DND-41 (cell line): Measurements from ENCODE around the gene TMED1.

Experiments used
- ATAC-seq: fragments of 200-7000 bp; cut with Tn5 transposase; 3 replicates; pipeline ENCODE4 v1.9.1; 2021; ENCODE audit warnings: low read depth; ENCODE audit not compliant: insufficient read depth
- DNase-seq: peaks from one replicate; pipeline ENCODE4 v3.0.0-alpha.2; 2020
- H2AFZ ChIP-seq: 2 replicates; pipeline ENCODE4 v1.6.0; 2012; ENCODE audit warnings: low read depth, low read length
- H3K27ac ChIP-seq: 2 replicates; pipeline ENCODE4 v1.5.1; 2012; ENCODE audit warnings: low read length, inconsistent platforms
- H3K27me3 ChIP-seq: fragments of 200-600 bp; sonication (generic); 2 replicates; pipeline ENCODE4 v1.6.0; 2012; ENCODE audit warnings: low read length, mild to moderate bottlenecking, inconsistent platforms; ENCODE audit not compliant: insufficient read depth, poor library complexity
- H3K36me3 ChIP-seq: 2 replicates; pipeline ENCODE4 v1.5.1; 2012; ENCODE audit warnings: low read length, inconsistent platforms; ENCODE audit not compliant: insufficient read depth
- H3K4me1 ChIP-seq: 2 replicates; pipeline ENCODE4 v1.5.1; 2012; ENCODE audit warnings: mild to moderate bottlenecking, low read length; ENCODE audit not compliant: insufficient read depth
- H3K4me2 ChIP-seq: 2 replicates; pipeline ENCODE4 v1.6.0; 2012; ENCODE audit warnings: mild to moderate bottlenecking, moderate library complexity, low read length, inconsistent platforms; ENCODE audit not compliant: insufficient read depth
- H3K4me3 ChIP-seq, 2 experiments: fragments of 200-600 bp in 1 of 2; shearing (Covaris generic) in 1 of 2; 2 replicates each; pipeline ENCODE4 v1.5.1; 2012 to 2016; ENCODE audit warnings: inconsistent platforms in 2 of 2, low read length in 2 of 2, mild to moderate bottlenecking in 2 of 2, low read depth in 1 of 2, moderate library complexity in 1 of 2
- H3K79me2 ChIP-seq: 2 replicates; pipeline ENCODE4 v1.6.0; 2012; ENCODE audit warnings: low read length, inconsistent platforms; ENCODE audit not compliant: insufficient read depth
- H3K9ac ChIP-seq: 2 replicates; pipeline ENCODE4 v1.6.0; 2012; ENCODE audit warnings: low read depth, mild to moderate bottlenecking, inconsistent platforms, low read length, moderate library complexity
- H3K9me3 ChIP-seq: 2 replicates; pipeline ENCODE4 v1.5.1; 2012; ENCODE audit warnings: low read length, moderate library complexity, mild to moderate bottlenecking, inconsistent platforms; ENCODE audit not compliant: insufficient read depth, severe bottlenecking
- H4K20me1 ChIP-seq: 2 replicates; pipeline ENCODE4 v1.6.0; 2012; ENCODE audit warnings: low read length; ENCODE audit not compliant: insufficient read depth
- EZH2 ChIP-seq: IDR thresholded peaks from 3 replicates; pipeline ENCODE4 v1.6.1; 2012; ENCODE audit warnings: borderline replicate concordance, low read depth, mild to moderate bottlenecking, moderate library complexity, low read length, inconsistent platforms; ENCODE audit not compliant: severe bottlenecking
- TF ChIP-seq, protein P1 (sequence below): IDR thresholded peaks from 2 replicates; pipeline ENCODE4 v1.5.1; 2012; ENCODE audit warnings: borderline replicate concordance, low read length, moderate library complexity, mild to moderate bottlenecking; ENCODE audit not compliant: poor library complexity, severe bottlenecking; ENCODE audit errors: extremely low read depth

The TMED1 gene

GRCh38 chr19:10808937-10809649 lies 26.9 kb downstream of the TMED1 start:
- no peak for DNase-seq
- Histone ChIP-seq H3K36me3 (peaks cover 72% of the 10 kb centered on the region), H3K79me2 (no peaks in the 10 kb centered on the region), H3K9me3 (no peaks in the 10 kb centered on the region), H3K4me3 (no peak overlapping the region), H3K27ac (no peak overlapping the region), H2AFZ (no peak overlapping the region), H3K4me1 (no peaks in the 10 kb centered on the region), H3K9ac (no peak overlapping the region), H3K4me2 (no peak overlapping the region), H3K27me3 (no peaks in the 10 kb centered on the region), H4K20me1 (no peaks in the 10 kb centered on the region; the same call in 1 of the 2 replicates)
- no peak for ATAC-seq
- TF ChIP-seq EZH2: no peak
- TF ChIP-seq, protein P1, sequence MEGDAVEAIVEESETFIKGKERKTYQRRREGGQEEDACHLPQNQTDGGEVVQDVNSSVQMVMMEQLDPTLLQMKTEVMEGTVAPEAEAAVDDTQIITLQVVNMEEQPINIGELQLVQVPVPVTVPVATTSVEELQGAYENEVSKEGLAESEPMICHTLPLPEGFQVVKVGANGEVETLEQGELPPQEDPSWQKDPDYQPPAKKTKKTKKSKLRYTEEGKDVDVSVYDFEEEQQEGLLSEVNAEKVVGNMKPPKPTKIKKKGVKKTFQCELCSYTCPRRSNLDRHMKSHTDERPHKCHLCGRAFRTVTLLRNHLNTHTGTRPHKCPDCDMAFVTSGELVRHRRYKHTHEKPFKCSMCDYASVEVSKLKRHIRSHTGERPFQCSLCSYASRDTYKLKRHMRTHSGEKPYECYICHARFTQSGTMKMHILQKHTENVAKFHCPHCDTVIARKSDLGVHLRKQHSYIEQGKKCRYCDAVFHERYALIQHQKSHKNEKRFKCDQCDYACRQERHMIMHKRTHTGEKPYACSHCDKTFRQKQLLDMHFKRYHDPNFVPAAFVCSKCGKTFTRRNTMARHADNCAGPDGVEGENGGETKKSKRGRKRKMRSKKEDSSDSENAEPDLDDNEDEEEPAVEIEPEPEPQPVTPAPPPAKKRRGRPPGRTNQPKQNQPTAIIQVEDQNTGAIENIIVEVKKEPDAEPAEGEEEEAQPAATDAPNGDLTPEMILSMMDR: no peak

DNA sequence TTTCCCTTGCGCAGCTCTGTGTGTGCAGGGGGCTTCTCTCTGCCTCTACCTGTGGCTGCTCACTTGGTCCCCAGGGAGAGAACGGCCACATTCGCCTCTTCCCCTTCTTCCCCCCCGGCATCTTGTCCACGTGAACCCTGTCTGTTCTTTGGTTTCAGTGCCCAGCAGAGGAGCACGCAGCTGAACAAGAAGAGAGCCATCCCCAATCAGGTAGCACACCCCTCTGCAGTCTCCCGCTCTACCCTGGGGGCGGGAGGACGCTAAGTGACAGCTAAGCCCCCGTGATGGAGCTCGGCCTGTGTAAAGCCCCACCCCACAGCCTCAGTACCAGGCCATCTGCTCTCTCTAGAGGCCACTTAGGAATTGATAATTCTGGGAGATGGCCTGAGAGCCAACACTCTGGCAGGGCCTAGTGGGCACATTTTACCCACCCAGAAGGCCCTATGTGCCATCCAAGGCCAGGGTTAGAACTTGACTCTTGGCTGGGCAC lies 30.2 kb downstream of the TMED1 start:
- Histone ChIP-seq H3K4me3 (no peak overlapping the region), H3K36me3 (peaks cover 78% of the 10 kb centered on the region), H4K20me1 (no peaks in the 10 kb centered on the region; the same call in 1 of the 2 replicates), H3K9me3 (no peaks in the 10 kb centered on the region), H3K4me2 (no peak overlapping the region), H3K79me2 (no peaks in the 10 kb centered on the region), H3K9ac (no peak overlapping the region), H2AFZ (no peak overlapping the region), H3K4me1 (no peaks in the 10 kb centered on the region), H3K27ac (no peak overlapping the region), H3K27me3 (no peaks in the 10 kb centered on the region)
- TF ChIP-seq EZH2: no peak
- ATAC-seq (no peak), DNase-seq (no peak)

- TF ChIP-seq EZH2: no peak
- TF ChIP-seq, protein P1: no peak
- Histone ChIP-seq H2AFZ (no peak overlapping the region), H3K27me3 (no peaks in the 10 kb centered on the region), H3K9me3 (no peaks in the 10 kb centered on the region), H3K27ac (no peak overlapping the region), H3K4me2 (no peak overlapping the region), H3K4me1 (no peaks in the 10 kb centered on the region), H3K4me3 (no peak overlapping the region), H4K20me1 (no peaks in the 10 kb centered on the region; the same call in 1 of the 2 replicates), H3K36me3 (peaks cover 78% of the 10 kb centered on the region), H3K79me2 (no peaks in the 10 kb centered on the region), H3K9ac (no peak overlapping the region)
- DNase-seq: no peak
- ATAC-seq: no peak
Observed at GRCh38 chr19:10805065-10805757, 30.8 kb downstream of the TMED1 start.

- Histone ChIP-seq H3K27me3 (no peaks in the 10 kb centered on the region), H3K9me3 (no peaks in the 10 kb centered on the region), H3K9ac (no peak overlapping the region), H4K20me1 (no peaks in the 10 kb centered on the region; the same call in 1 of the 2 replicates), H3K79me2 (no peaks in the 10 kb centered on the region), H2AFZ (no peak overlapping the region), H3K4me2 (no peak overlapping the region), H3K27ac (no peak overlapping the region), H3K4me3 (no peak overlapping the region), H3K4me1 (no peaks in the 10 kb centered on the region), H3K36me3 (peaks cover 80% of the 10 kb centered on the region)
- no peak for TF ChIP-seq EZH2
- TF ChIP-seq, protein P1: no peak
- no peak for DNase-seq
- no peak for ATAC-seq
Observed at GRCh38 chr19:10803252-10803651, 32.8 kb downstream of the TMED1 start.
